Glutamatergic neuron (in vitro differentiated cells): Measurements from ENCODE around the gene PGPEP1. TPM values are rescaled to one million over a fixed set of nuclear protein-coding genes. Genes with fewer than 3 reads are reported as not detected.

Experiments
- DNase-seq: peaks from one replicate; pipeline ENCODE4 v3.0.0; 2022
- H3K27ac Mint-ChIP-seq: one replicate; pipeline ENCODE4 v1.8.0; 2020; ENCODE audit warnings: mild to moderate bottlenecking, mixed read lengths, inconsistent platforms; ENCODE audit not compliant: unreplicated experiment
- H3K27me3 Mint-ChIP-seq: one replicate; pipeline ENCODE4 v1.8.0; 2020; ENCODE audit warnings: mild to moderate bottlenecking, moderate library complexity, mixed read lengths, inconsistent platforms; ENCODE audit not compliant: unreplicated experiment
- H3K36me3 Mint-ChIP-seq: one replicate; pipeline ENCODE4 v1.8.0; 2020; ENCODE audit warnings: mild to moderate bottlenecking, mixed read lengths, inconsistent platforms; ENCODE audit not compliant: unreplicated experiment
- H3K4me1 Mint-ChIP-seq: one replicate; pipeline ENCODE4 v1.8.0; 2020; ENCODE audit warnings: mild to moderate bottlenecking, low read depth, mixed read lengths, inconsistent platforms; ENCODE audit not compliant: unreplicated experiment
- H3K4me3 Mint-ChIP-seq: one replicate; pipeline ENCODE4 v1.8.0; 2020; ENCODE audit warnings: mild to moderate bottlenecking, mixed read lengths, inconsistent platforms; ENCODE audit not compliant: unreplicated experiment
- H3K9me3 Mint-ChIP-seq: one replicate; pipeline ENCODE4 v1.8.0; 2020; ENCODE audit warnings: mild to moderate bottlenecking, moderate library complexity, mixed read lengths, inconsistent platforms; ENCODE audit not compliant: unreplicated experiment
- CTCF ChIP-seq: fragments of 200-600 bp; sonication (generic); IDR thresholded peaks from one replicate; pipeline ENCODE4 v1.5.0; 2021; ENCODE audit not compliant: partially characterized antibody, unreplicated experiment
- total RNA-seq: library from RNA; stranded (reverse); fragmentation: NEBNext Ultra II Directional; extraction: Animal tissue kit (Norgen Biotek cat#: 25700); gene quantifications from one replicate; pipeline ENCODE4 v1.2.1, GENCODE V29; 2021; ENCODE audit not compliant: unreplicated experiment

PGPEP1 gene
- total RNA-seq, 1 donor from 2014 or later: 25.6 TPM

GRCh38 chr19:18391509-18392075, 51.2 kb downstream of the PGPEP1 start:
- Mint-ChIP-seq H3K4me1 (no peaks in the 10 kb centered on the region), H3K9me3 (peaks cover 1% of the 10 kb centered on the region), H3K27me3 (peaks cover 8% of the 10 kb centered on the region), H3K36me3 (no peaks in the 10 kb centered on the region), H3K4me3 (no peak overlapping the region), H3K27ac (no peak overlapping the region)
- TF ChIP-seq CTCF: no peak
- DNase-seq: no peak

DNA sequence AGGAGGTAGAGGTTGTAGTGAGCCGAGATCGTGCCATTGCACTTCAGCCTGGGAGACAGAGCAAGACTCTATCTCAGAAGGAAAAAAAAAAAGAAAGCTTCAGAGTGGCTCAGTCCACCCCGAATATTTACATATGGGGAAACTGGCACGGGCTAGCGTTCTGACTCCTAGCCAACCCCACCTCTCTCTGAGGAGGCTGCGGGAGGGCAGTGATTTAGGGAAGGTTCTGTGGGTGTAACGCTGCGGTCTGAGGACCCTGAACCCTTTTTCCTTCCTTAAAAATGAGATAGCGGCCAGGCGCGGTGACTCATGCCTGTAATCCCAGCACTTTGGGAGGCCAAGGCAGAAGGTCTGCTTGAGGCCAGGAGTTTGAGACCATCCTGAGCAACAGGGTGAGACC, 52.0 kb downstream of the PGPEP1 start:
- DNase-seq: no peak
- peaks cover 8% of the 10 kb centered on the region for H3K27me3 Mint-ChIP-seq
- no peak for TF ChIP-seq CTCF
- H3K36me3 Mint-ChIP-seq: no peaks in the 10 kb centered on the region
- peaks cover 1% of the 10 kb centered on the region for H3K9me3 Mint-ChIP-seq
- H3K4me3 Mint-ChIP-seq: no peak overlapping the region
- H3K27ac Mint-ChIP-seq: no peak overlapping the region
- H3K4me1 Mint-ChIP-seq: no peaks in the 10 kb centered on the region

- H3K36me3 Mint-ChIP-seq: no peaks in the 10 kb centered on the region
- TF ChIP-seq CTCF: no peak
- no peak overlapping the region for H3K4me3 Mint-ChIP-seq
- H3K27me3 Mint-ChIP-seq: peaks cover 6% of the 10 kb centered on the region
- H3K27ac Mint-ChIP-seq: no peak overlapping the region
- DNase-seq: no peak
- H3K4me1 Mint-ChIP-seq: no peaks in the 10 kb centered on the region
- H3K9me3 Mint-ChIP-seq: peaks cover 1% of the 10 kb centered on the region
Observed at GRCh38 chr19:18392926-18393325, 52.5 kb downstream of the PGPEP1 start.

DNA sequence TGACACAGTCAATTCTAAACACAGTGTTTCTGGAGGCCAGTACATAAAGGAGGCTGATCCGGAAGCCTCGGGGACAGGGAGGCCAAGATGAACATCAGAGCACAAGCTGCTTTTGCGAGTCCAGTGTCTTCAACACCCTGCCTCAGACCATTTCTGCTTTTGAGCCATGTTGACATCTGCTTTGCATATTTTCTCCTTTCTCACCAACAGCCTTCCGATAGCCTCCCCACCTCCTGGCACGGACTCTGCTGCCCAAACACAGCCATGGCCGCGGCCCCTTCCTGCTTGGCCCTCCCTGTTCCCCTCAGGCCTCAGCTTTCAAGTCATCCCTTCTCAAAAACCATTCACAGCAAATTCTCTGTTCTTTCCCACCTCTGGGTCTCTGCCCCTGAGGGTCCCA, 53.4 kb downstream of the PGPEP1 start:
- no peak overlapping the region for H3K27ac Mint-ChIP-seq
- H3K4me1 Mint-ChIP-seq: no peaks in the 10 kb centered on the region
- no peaks in the 10 kb centered on the region for H3K36me3 Mint-ChIP-seq
- peaks cover 8% of the 10 kb centered on the region for H3K27me3 Mint-ChIP-seq
- no peak for TF ChIP-seq CTCF
- peaks cover 1% of the 10 kb centered on the region for H3K9me3 Mint-ChIP-seq
- H3K4me3 Mint-ChIP-seq: no peak overlapping the region
- DNase-seq: no peak

DNA sequence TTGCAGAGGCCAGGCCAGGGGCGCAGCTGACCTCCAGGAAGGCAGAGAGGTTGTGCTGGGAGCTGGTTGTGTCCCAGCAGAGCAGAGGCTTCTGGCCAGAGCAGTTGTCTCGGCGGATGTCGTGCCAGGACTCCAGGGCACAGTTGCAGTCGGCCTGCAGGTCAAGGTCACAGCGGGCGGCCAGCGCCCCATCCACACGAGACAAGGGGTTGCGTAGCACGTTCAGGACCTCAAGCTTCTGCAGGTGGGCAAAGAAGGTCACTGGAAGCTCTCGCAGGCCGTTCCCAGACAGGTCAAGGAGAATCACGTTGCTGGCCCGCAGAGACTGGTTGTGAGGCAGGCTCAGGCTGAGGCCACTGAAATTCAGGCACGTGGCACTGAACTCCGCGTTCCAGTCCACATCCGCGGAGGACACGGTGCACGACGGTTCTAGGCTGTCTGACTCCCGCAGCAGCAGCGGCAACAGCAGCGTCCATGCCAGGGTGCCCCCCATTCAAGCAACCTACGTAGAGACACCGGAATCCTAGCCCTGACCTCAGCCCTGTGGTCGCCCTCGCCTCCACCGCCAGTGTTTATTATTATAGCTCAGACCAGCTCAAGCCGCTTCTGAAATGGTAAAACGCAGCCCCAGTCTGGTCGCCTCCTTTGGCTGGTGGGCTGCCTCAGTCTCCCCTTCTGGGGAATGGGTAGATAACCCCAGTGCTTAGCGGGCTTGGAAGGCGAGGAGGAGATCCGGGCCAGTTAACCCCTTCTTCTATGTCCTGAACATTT, 56.3 kb downstream of the PGPEP1 start:
- no peak overlapping the region for H3K4me3 Mint-ChIP-seq
- H3K4me1 Mint-ChIP-seq: no peaks in the 10 kb centered on the region
- H3K9me3 Mint-ChIP-seq: no peaks in the 10 kb centered on the region
- no peak overlapping the region for H3K27ac Mint-ChIP-seq
- H3K27me3 Mint-ChIP-seq: peaks cover 3% of the 10 kb centered on the region
- no peak for DNase-seq
- H3K36me3 Mint-ChIP-seq: no peaks in the 10 kb centered on the region
- TF ChIP-seq CTCF: no peak
